NCI-H2196 (cell line): ENCODE data around the gene TRAFD1.

ENCODE experiments used
- DNase-seq: peaks from one replicate; lab custom pipeline; 2025; ENCODE audit not compliant: unreplicated experiment; lab: John Stamatoyannopoulos, UW

The TRAFD1 gene

DNA sequence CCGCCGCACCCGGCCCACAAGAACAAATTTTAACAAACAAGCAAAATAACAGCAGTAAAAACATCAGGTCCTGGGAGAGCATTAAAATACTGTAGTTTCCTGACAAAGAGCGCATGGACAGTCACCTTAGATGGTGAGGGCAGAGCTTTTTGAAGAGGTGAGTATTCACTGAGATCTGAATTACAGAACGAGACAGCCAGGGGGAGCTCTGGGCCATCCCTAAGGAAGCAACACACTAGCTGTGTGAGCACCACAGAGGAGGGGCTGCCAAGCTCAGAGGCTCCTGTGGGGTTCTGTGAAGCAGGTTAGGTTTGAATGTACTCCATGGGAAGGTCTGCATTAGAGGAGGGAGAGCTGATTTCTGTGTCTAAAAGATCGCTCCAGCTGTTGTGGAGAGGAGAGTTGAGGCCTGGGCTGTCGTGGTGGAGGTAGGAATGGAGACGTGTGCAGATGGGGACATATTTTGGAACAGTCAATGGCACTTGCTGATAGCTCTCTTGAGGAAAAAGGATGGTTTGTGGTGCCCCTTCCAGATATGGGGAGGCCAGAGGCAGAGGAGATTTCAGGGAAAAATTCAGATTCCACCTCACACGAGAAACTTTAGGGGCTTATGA lies 72.9 kb downstream of the TRAFD1 start:
- DNase-seq, result peak; percentile 75

GRCh38 chr12:112199136-112199535 lies 73.8 kb downstream of the TRAFD1 start:
- DNase-seq, result no peak
